NCI-H2196 treated with DMSO at 0.1 percent for 48 hours (cell line): Measurements from ENCODE around the gene PRKAB1.

Experiments
- DNase-seq: peaks from one replicate; lab custom pipeline; 2025; ENCODE audit not compliant: unreplicated experiment; lab: John Stamatoyannopoulos, UW

The PRKAB1 gene

DNA sequence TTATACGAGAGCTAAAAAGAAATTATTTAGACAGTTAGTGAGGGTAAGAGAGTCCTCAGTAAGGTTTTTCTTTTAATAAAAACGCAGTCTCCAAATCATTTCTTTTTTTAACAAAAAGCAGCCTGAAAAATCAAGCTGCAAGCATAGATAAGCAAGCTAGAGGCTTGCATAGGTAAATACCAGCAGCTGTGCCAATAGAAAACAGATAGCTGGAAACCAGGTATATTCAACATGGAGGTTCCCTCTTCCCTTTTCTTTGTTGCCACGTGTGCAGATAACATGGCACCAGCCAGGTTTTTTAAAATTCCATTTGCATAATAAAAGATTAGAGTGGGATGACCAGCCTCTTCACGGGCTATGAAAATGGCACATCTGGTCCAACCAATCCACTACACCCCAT, 6.1 kb upstream of the PRKAB1 start:
- DNase-seq, result no peak

- no peak for DNase-seq
These were observed 3.3 kb upstream of the PRKAB1 start for GRCh38 chr12:119664642-119665041.

GRCh38 chr12:119665164-119665929, 2.6 kb upstream of the PRKAB1 start:
- no peak for DNase-seq

- DNase-seq, result no peak
These were observed 1.6 kb upstream of the PRKAB1 start for GRCh38 chr12:119666226-119666795.

GRCh38 chr12:119666900-119667576, 895 bp upstream of the PRKAB1 start:
- no peak for DNase-seq

DNA sequence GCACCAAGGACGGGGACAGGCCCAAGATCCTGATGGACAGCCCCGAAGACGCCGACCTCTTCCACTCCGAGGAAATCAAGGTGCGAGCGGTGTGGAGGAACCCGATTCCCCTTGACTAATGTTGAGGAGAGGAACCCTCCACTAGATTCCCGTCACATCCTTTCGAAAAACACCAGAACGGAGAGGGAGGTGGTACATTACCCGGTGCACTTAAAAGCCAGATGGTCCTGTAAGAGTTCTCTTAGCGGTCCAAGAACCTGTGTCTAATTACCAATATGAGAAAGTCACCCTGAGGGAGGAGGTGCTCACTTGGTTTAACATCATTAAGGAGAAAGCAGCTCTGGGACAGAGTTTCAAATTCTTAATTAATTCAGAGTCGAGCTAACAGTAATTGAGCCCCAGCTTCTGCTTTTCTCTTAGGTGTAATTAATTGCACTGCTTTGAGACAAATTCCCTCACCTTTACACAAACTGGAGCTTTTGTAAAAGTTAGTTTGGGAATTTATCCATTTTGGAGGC, 450 bp downstream of the PRKAB1 start:
- no peak for DNase-seq

DNA sequence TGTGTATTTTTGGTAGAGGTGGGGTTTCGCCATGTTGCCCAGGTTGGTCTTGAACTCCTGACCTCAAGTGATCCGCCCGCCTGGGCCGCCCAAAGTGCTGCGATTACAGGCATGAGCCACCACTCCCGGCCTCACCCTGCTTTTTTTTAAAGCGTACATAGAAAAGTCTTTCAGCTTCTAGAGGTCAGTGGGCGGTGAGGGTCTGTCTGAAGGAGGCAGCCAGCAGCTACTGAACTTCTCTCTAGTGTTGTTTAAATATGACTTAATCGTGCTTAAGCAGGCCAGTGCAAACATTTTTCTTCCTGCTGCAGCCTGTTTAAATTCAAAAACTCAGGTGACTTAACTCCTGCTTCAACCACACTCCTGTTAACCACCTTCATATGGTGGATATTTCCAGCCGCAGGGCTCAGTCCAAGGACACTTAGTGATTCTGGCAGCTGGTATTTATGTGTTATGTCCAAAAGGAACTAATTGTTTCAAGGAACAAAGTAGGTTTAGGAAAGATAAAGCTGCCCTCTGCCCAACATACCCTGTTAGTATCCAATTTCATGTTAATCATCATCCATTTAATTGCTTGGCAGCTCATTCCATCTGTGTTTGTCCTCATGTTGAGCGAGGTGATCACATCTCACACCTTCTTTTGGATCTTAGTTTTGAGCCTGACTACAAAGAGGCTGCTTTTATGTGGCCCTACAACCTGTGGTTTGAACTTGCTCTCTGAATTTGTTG, 2.0 kb downstream of the PRKAB1 start:
- DNase-seq, result peak; percentile 77

DNA sequence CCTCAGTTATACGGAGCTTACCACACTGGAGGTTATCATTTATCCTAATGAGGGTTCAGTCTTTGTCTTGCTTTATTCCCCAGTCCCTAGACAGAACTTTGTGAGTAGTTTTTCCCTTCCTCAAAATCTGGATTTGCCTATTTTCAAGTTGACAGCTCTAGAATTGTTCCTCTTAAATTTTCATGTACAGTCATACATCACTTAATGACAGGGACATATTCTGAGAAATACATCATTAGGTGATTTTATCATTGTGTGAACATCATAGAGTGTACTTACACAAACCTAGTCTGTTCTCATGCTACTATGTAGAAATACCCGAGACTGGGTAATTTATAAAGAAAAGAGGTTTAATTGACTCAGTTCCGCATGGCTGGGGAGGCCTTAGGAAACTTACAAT, 3.1 kb downstream of the PRKAB1 start:
- DNase-seq, result no peak

DNA sequence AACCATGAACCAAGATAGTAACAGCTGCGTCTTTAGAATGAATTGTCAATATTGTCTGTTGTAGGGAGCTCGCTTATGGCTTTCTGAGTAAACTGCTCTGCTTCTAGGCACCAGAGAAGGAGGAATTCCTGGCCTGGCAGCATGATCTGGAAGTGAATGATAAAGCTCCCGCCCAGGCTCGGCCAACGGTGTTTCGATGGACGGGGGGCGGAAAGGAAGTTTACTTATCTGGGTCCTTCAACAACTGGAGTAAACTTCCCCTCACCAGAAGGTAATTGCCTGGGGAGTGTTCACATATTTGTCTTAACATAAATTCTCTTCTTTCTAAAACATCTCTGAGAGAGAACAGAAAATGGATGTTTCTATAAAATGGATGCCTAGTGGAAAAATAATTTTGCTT, 4.3 kb downstream of the PRKAB1 start:
- no peak for DNase-seq

- DNase-seq, result no peak
These were observed 5.7 kb downstream of the PRKAB1 start for GRCh38 chr12:119673634-119674033.

DNA sequence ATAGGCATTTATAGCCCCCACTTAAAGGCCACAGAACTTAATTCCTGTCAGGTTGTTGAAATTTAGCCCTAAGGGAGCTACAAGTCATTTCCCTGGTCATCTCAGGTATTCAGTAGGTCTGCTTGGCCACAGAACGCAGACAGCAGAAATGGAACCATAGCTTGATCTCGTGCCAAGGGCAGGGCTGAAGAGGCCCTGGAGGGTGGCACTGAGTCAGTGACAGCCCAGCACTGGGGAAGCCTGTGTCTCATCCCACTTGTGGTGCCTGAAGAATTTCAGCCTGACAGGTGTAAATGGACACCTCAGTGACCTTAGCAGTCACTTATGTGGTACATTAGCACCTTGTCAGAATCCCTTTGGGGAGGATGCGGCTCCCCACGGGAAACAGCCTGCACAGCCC, 6.6 kb downstream of the PRKAB1 start:
- no peak for DNase-seq

DNA sequence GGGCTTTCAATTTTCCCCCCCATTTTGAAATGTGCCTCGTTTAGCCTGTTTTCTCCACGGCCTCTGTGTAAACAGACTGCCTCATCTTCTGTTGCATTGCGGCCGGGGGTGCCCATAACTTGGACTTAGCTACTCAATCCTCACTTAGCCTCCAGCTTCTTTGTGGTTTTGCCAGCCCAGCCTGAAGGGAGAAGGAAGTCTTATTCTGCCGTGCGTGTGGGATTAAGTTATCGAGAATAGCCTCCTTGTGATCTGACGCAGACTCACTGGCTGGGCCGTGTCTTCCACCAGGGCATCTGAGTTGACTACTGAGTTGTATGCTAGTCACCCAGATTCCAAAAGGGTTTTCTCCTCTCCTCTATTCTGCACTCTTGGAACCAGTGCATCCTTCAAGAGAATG, 8.1 kb downstream of the PRKAB1 start:
- no peak for DNase-seq

DNA sequence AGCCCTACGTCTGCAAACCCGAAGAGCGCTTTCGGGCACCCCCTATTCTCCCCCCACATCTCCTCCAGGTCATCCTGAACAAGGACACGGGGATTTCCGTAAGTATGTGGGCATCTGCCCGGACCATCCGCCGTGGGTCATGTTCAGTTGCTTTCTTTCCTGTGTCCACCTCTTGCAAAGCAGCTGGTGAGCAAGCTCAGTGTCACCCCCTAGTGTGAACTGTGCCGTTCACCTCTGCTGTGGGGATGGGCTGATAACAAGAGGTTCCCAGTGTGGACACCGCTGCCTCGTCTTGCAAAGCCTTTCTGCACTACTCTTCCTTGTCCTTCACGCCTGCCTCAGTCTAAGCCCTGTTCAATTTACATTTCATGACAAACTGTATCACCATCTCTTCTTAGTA, 8.6 kb downstream of the PRKAB1 start:
- DNase-seq, result no peak

DNA sequence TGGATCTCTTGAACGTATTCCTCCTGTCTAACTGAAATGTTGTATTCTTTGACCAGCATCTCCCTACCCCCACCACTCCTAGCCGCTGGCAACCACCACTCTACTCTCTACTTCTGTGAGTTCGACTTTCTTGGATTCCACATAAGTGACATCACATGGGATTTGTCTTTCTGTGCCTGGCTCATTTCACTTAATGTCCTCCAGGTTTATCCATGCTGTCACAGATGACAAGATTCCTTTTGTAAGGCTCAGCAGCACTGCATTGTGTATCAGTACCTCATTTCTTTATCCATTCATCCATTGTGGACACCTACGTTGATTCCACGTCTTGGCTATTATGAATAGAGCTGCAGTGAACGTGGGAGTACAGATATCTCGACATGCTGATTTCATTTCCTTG, 10.5 kb downstream of the PRKAB1 start:
- no peak for DNase-seq

GRCh38 chr12:119679081-119679480, 11.1 kb downstream of the PRKAB1 start:
- DNase-seq, result peak; percentile 16

DNA sequence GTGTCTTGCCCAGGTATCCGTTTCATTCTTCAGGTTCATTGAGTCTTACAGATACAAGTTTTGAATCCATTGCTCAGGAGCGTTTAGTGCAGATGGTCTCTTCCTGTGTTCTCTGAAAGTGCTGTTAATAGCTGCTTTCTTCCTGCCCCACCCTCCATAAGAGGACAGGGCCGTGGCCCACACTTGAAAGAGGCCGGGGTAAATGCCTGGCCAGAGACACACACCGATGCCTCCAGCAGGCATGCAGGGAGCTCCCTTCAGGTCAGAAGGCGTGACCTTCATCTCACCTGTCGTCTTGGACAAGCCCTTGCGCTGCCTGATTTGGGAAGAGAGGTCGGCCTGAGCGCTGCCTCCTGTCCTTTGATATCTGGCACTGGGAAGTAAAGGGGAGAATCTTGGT, 11.6 kb downstream of the PRKAB1 start:
- no peak for DNase-seq

DNA sequence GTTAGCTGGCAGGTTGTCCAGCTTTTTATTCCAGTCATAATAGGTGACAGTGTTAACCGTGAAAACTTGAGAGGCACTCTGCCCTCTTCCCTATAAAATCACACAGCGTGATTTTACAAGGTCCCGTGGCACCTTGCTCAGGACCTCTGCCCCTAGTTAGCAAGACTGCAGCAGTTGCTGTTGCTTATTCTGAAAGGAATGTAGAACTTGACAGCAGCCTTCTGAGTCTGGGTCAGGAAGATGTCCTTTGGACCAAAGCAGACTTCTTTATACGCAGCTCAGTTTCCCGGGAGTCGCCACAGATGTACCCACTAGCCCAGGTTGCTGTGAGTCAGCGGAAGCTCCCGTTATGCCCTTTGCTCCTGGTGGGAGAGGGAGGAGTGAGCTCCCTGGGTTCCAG, 13.2 kb downstream of the PRKAB1 start:
- DNase-seq, result no peak

DNA sequence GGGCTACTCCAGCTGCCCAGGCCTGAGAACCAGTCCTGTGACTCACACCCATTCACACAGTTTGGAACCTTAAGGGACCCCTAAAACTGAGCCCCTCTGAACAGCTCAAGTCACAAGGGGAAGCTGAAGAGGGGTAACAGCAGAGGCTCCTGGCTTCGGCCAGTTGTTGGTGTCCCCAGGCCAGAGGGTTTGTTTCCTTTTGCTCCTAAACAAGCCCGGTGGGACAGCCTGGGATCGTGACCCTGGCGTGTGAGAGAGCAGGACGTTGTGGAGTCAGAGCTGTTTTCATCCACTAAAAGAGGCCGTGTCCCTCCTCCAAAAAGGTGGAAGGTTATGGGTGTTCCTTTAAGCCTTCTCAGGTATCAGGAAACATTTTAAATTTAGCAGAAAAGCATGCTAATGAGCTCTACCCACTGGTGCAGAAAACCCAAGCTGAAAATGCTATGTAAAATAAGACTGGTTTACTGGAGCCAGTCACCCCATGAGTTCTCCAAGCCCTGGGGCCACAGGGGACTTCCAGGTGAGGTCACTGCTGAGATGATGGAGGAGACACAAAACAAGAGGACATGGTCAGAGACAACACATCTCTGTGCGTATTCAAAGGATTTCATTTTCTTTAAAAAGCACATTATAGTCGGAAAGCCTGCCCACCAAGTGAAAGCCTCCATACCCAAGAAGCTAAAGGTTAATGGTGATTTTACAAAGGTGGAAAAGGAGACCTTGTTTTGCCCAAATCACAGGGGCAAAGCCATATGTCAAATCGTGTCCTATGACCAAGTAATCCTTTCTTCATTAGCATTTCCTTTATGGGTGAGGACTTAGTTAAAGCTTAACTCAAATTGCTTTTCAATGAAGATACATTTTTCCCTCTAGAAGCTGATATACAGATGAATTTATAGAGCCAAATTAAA, 14.1 kb downstream of the PRKAB1 start:
- DNase-seq, result no peak

GRCh38 chr12:119682639-119683252, 14.8 kb downstream of the PRKAB1 start:
- no peak for DNase-seq

DNA sequence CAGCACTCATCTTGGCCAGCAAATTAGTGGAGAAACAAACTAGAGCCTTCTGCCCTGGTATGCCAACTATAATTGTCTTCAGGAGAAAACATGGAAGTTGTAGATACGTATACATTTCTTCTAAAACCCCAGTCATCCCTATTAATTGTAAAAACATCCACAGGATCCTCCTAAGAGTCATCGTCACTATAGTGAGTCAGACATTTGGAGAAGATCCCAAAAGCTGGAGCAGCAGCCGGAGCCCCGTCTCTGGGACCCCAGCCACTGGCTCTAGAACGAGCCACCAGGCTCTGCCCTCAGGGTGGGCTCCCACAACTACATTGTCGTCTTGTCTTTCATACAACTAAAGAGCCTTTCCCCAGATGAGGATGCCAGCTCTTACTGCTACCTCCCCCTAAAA, 15.5 kb downstream of the PRKAB1 start:
- no peak for DNase-seq
